GM21390 (cell line): ENCODE data around the gene ACP5.
A peak's percentile ranks its signal among the peaks of the same experiment; 100 is the strongest.

Experiments
- ATAC-seq: cut with Tn5 transposase; IDR thresholded peaks from one replicate; pipeline ENCODE4 v1.9.1; 2021; ENCODE audit not compliant: unreplicated experiment

Gene ACP5

DNA sequence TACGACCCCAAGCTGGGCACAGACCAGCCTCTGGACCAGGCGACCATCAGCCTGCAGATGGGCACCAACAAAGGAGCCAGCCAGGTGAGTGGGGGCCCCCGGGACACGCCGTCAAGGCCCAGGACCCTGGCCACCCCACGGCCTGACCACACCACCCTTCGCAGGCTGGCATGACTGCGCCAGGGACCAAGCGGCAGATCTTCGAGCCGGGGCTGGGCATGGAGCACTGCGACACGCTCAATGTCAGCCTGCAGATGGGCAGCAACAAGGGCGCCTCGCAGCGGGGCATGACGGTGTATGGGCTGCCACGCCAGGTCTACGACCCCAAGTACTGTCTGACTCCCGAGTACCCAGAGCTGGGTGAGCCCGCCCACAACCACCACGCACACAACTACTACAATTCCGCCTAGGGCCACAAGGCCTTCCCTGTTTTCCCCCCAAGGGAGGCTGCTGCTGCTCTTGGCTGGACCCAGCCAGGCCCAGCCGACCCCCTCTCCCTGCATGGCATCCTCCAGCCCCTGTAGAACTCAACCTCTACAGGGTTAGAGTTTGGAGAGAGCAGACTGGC is 28.0 kb downstream of the ACP5 start:
- ATAC-seq = no peak

GRCh38 chr19:11547929-11548700 is 29.3 kb downstream of the ACP5 start:
- ATAC-seq = no peak

DNA sequence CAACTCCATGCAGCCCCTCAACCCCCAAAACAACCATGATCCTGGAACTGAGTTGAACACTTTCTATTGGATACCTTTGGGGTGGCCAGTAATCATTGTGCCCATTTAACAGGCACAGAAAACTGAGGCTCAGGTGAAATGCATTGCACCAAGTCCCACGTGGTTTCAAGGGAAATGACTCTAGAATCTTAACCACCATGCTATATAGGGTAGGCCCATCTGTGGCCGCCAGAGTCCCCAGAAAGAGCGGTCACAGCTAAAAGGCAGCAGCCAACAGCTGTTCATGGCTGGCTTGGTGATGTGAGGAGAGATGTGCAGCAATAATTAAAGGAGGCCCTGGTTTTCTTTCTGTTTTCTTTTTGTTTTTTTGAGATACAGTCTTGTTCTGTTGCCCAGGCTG is 36.2 kb downstream of the ACP5 start:
- no peak for ATAC-seq

GRCh38 chr19:11540645-11541044 is 36.8 kb downstream of the ACP5 start:
- no peak for ATAC-seq

DNA sequence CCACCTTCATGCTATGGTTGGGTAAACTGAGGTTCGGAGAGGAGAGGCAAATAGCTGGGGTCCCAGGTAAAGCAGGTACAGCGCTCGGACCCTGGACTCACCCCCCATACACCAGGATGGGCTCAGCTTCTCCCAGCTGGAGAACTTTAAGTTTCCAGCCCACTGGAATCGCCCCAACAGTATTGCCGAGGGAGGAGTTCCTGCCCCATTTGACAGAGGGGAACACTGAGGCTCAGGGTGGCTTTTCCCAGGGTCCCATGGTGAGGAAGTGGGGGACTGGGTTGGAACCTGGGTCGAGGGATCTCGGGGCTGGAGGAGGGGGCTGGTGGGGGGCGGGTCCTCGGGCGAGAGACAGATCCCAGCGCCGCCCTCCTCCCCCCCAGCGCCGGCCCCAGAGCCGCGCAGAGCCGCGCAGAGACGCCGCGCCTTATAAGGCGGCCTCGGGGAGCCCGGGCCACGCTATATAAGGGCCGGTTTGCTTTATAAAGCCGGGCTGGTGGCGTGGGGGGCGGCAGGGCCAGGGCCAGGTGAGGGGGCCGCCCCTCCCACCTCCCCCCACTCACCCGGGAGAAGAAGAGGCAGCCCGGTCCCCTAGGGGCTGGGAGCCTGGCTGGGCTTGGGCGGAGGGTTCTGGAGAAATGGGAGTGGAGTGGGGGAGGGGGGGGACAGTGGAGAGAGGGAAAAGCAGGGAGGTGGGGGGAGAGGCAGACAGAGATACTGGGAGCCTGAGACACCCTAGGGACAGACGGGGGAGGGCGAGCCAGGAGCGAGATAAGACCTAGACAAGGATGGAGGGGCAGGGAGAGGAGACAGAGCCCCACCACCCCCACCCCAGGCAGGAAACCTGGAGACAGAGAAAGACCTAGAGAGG is 37.7 kb downstream of the ACP5 start:
- ATAC-seq = no peak

- ATAC-seq = no peak
Observed at GRCh38 chr19:11538232-11539036, 39.0 kb downstream of the ACP5 start, which contains the start of gene CNN1. Gene CNN1, plus strand, starts transcription at chr19:11538851. Its CDS starts 77 bp downstream, at chr19:11538928.

DNA sequence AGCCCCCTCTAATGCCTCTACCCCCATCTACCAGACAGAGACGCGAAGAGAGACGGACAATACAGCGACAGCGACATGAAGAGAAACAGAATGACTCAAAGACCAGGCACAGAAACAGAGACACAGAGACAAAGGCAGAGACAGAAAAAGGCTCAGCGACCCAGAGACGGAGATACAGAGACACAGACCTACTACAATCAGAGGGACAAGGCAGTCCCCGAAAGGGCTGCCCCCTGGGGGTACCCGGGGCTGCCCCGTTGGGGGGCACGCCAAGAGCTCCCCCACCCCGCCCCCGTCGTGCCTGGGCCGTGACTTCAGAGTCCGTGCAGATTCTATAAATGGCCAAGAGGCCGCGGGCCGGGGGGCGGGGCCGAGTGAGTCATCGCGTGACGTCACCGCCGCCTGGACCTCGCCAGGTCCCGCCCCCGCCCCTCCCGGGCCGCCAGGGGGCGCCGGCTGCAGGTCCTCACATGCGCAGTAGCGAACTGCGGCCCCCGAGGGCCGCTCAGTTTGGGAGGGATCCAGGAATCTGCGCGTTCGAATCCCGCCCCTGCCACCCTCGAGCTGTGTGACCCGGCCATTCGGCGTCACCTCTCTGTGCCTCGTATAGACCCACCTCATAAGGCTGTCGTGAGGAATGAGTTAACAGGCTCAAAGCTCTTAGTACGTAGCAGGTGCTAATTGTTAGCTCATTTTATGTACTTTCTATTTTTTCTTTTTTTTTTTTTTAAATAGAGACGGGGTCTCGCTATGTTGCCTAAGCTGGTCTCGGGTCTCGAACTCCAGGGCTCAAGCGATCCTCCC is 41.5 kb downstream of the ACP5 start:
- ATAC-seq = peak; percentile 65

DNA sequence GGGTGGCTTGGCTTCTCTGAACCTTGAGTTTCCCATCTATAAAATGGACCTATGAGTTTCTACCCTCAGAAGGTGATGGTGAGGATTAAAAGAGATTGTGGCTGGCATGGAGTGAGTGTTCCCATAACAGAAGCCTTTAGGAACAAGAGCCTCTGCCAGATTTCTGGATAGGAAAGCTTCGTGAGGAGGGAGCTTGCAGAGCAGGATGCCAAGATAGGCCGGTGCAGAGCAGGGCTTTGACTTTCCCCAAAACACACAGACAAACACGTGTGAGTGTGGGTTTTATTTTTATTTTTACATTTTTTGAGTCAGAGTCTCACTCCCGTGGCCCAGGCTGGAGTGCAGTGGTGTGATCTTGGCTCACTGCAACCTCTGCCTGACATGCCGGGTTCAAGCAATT is 42.5 kb downstream of the ACP5 start:
- no peak for ATAC-seq

DNA sequence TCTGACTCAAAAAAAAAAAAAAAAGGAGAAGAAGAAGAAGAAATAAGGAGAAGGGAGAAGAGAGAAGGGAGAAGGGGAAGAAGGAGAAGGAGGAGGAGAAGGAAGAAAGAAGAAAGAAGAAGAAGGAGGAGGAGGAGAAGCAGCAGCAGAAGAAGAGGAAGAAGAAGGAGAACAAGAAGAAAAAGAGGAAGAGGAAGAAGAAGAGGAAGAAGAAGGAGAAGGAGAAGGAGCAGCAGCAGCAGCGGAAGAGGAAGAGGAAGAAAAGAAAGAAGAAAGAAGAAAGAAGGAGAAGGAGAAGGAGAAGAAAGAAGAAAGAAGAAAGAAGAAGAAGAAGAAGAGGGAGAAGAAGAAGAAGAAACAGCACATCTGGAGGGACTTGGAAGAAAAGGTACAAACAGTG is 42.9 kb downstream of the ACP5 start:
- no peak for ATAC-seq

- ATAC-seq = no peak
Observed at GRCh38 chr19:11530432-11530831, 47.0 kb downstream of the ACP5 start.

DNA sequence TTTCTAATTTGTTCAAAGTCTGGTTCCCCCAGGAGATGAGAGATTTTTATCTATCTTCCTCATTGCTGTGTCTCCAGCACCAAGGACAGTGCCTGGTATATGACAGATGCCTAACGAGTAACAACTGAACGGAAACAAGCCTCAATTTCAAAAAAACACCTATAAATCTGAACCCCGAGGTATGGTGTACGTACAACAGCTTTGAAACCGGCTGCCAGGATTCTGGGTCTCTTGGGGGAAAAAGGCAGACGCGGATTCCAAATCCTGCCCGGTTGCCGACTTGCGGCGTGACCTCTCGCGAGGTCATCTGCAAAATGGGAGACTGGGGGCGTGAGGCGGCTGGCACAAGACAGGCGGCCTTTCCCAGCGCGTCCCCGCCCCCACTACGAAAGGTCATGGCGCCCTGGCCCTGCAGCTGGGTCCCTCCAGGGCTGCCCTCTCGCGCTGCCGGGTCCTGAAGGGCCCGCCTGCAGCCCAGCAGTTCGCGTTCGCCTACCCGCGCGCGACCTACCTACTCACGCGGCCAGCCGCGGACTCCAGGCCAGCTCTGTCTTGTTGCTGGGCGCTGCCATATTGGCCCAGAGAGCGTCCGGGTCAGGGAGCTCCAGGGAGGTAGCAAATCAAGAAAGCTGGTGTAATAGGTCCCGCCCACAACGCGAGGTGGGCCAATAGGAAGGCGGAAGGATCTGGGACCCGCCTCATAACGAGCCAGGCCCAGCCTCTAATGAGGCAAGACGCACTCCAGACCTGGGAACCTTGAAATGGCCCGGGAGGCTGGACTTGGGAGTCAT is 48.7 kb downstream of the ACP5 start, which contains the start of gene ECSIT:
Gene ECSIT, minus strand, starts transcription at position 584 of the 791 bp plus-strand sequence. CDS start 9,964 bp downstream, outside the sequence.
- peak; percentile 95 for ATAC-seq
